GM15510 (cell line): ENCODE results near the gene LIN7B.

ENCODE experiments used
- POLR2A ChIP-seq: IDR thresholded peaks from 3 replicates; pipeline ENCODE4 v1.6.1; 2011; ENCODE audit warnings: borderline replicate concordance; ENCODE audit not compliant: insufficient read length; ENCODE audit errors: extremely low read depth

Gene LIN7B

GRCh38 chr19:49109569-49110233, 4.5 kb upstream of the LIN7B start:
- no peak for TF ChIP-seq POLR2A

GRCh38 chr19:49110567-49110966, 3.6 kb upstream of the LIN7B start:
- no peak for TF ChIP-seq POLR2A

DNA sequence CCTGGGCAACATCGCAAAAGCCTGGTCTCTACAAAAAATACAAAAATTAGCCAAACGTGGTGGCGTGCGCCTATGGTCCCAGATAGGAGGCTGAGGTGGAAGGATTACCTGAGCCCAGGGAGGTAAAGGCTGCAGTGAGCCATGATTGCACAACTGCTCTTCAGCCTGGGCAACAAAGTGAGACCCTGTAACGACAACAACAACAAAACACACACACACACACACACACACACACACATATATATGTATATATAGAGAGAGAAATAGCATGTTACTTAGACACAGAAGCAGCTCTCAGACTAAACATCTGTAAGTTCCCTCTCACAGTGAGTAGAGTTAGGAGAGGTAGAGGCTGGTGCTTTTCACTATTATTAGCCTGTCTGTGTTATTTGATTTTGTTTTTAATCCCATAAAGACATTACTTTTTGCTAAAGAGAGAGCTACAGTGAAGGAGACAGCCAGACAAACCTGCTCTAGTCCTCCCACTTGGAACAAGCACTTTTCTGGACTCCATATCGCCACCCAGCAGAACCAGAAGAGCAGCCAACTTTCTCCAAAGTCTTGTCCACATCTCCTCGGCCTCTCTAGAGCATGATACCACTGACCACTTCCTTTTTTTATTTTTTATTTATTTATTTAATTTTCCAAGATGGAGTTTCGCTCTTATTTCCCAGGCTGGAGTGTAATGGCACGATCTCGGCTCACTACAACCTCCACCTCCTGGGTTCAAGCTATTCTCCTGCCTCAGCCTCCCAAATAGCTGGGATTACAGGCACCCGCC, 2.8 kb upstream of the LIN7B start:
- TF ChIP-seq POLR2A, result no peak

DNA sequence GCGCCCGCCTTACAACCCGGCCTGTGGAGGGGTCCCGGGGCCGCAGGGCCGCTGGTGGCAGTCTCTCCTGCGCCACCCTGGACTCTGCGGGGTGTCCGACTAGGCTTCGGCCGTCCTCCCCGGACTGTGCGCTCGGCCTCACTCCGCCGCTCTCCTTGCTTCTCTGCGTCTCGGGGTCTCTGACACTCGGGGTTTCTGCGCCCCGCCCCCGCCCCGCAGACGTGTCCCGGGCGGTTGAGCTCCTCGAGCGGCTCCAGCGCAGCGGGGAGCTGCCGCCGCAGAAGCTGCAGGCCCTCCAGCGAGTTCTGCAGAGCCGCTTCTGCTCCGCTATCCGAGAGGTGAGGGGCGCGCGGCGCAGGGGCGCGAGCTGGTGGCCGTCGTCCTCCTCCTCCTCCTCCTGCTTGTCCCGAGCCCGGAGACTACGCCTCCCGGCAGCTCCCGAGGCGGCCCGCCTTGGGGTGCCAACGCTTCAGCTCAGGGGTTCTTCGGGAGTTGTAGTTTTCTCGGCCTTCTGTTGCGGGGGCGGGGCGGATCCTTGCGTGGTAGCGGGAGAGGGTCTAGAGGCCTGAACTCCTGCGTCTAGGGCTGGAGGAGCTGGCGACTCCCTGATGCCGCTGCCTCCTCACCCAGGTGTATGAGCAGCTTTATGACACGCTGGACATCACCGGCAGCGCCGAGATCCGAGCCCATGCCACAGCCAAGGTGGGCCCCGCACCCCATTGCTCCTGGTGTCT, 627 bp downstream of the LIN7B start:
- TF ChIP-seq POLR2A, result no peak

GRCh38 chr19:49116544-49116943, 2.4 kb downstream of the LIN7B start:
- TF ChIP-seq POLR2A, result no peak

DNA sequence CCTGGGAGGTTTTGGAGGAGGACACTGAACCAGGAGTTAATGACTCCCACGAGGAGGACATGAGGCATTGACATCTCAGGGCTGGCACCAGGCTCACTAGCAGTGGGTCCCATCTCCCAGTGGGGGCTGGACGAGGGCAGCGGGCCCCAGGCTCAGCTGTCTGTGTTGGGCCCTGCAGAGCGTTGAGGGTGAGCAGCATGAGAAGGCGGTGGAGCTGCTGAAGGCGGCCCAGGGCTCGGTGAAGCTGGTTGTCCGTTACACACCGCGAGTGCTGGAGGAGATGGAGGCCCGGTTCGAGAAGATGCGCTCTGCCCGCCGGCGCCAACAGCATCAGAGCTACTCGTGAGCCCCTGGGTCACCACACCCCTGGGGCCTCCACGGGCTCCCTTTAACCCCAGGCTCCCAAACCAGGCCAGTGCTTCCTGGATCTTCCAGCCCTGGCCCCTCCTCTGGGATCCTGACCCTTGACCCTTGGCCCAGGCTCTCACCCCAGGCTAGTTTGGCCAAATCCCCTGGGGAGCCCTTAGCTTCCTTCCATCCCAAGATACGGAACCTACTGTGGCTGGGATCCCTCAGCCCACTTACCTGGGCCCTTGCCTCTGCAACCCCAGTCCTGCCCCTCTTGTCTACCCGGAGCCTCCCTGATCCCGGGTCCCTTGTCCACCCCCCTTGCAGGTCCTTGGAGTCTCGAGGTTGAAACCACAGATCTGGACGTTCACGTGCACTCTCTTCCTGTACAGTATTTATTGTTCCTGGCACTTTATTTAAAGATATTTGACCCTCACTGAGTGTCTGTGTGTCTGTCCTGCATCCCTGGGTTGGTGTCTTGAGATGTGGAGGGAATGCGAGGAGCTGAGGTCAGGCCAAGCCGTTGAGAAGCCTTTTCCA, 3.8 kb downstream of the LIN7B start:
- TF ChIP-seq POLR2A, result no peak

- peak; percentile 66 for TF ChIP-seq POLR2A
Observed at GRCh38 chr19:49118565-49119410, 4.6 kb downstream of the LIN7B start, which contains the start of gene C19orf73. Gene C19orf73, minus strand, starts transcription at chr19:49119143. Its CDS starts 121 bp downstream, at chr19:49119022.

- no peak for TF ChIP-seq POLR2A
Observed at GRCh38 chr19:49119411-49120324, 5.5 kb downstream of the LIN7B start, which contains the start of gene PPFIA3. Gene PPFIA3, plus strand, starts transcription at chr19:49119544. Its CDS starts 8,330 bp downstream, at chr19:49127874.

DNA sequence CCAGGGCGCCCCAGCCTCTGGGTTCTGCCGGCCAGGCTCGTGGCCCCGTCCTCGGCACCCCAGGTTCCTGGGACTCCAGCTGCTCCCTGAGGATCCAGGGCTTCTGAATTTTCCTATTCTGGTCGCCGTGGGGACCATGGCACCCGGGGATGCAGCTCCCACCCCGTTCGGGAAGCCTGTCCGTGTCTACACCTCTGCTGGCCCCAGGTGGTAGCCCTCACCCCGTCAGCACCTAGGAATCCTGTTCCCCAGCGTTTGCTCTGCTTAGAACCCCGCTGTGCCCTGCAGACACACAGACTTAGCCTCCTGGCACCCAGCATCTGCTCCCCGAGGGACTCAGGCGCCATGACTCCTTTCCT, 6.1 kb downstream of the LIN7B start:
- no peak for TF ChIP-seq POLR2A

- TF ChIP-seq POLR2A, result no peak
Observed at GRCh38 chr19:49120868-49121267, 6.7 kb downstream of the LIN7B start.

- no peak for TF ChIP-seq POLR2A
Observed at GRCh38 chr19:49125025-49125731, 11.0 kb downstream of the LIN7B start.

GRCh38 chr19:49126575-49126974, 12.4 kb downstream of the LIN7B start:
- TF ChIP-seq POLR2A, result no peak
